ENCODE measurements around the gene CAPN1. TPM values are rescaled to one million over a fixed set of nuclear protein-coding genes. Genes with fewer than 3 reads are reported as not detected.

Gene CAPN1
- total and polyA plus RNA-seq, 9 of the 15 experiments (the other 6 are each of a cell fraction or from before 2014, with no cell fraction given), result 3.5 to 199 (median 61.6) TPM

- peak; percentile 47; the same call in 1 of the 2 replicates for TF ChIP-seq HDAC6 (IDR thresholded peaks at IDR 0.05; ENCODE audit: low read depth, low read length)
- TF ChIP-seq SUPT5H (IDR thresholded peaks at IDR 0.05), result peak; percentile 99
- TF ChIP-seq U2AF1 (optimal IDR thresholded peaks at IDR 0.05; ENCODE audit: low read depth, low read length), result no peak
- TF ChIP-seq HMGN3 (IDR thresholded peaks at IDR 0.05; ENCODE audit: borderline replicate concordance, extremely low read depth, insufficient read length, low read depth, low read length), result peak; percentile 60
- no peak for TF ChIP-seq CHD2 (IDR thresholded peaks at IDR 0.05; ENCODE audit: low read depth, low read length)
Observed at GRCh38 chr11:65170058-65170534, 11.6 kb upstream of the CAPN1 start, which contains the start of gene SPDYC (continued).

- ATAC-seq, result no peak
- H3K27me3 ChIP-seq (ENCODE audit: control insufficient read depth in 2 of 2, insufficient read depth in 2 of 2, low read length in 2 of 2), result no peaks in the 10 kb centered on the region; a peak in 1 of 5 replicates
- peak in 1 of 4 experiments; percentile 37 for DNase-seq (ENCODE audit: extremely low read depth in 1 of 4, low spot score in 3 of 4)
- in situ Hi-C loops (cut with MboI), result no loop called here
- no peaks in the 10 kb centered on the region for H3K9me1 ChIP-seq (ENCODE audit: control insufficient read depth, insufficient read depth, low read length)
- WGBS (ENCODE audit: insufficient coverage, low coverage, missing lambda C conversion rate), result 55% methylated on average over 10 of the region's 10 CpGs
- H4K20me1 ChIP-seq (replicated peaks; ENCODE audit: control insufficient read depth, insufficient read depth, low read length), result no peaks in the 10 kb centered on the region
- H3K4me2 ChIP-seq (ENCODE audit: insufficient read depth, low read length), result peak overlapping the region; percentile 17; the same call in 1 of the 2 replicates
- BruUV-seq (replicated peaks), result no TSS peak
- H2AFZ ChIP-seq (ENCODE audit: low read depth, low read length), result no peak overlapping the region
- ChIA-PET CTCF (ENCODE audit: low intra/inter-chr PET ratio) (no interaction called here), POLR2A (interaction anchor here (0.6 to 5.9 kb wide), 5 partner anchors 8 to 178 kb away, joined by 3 to 90 read pairs (median 4); partner anchors contain the start of genes CAPN1 and ZNHIT2)
- no peak for FAIRE-seq
- H3K4me3 ChIP-seq, result no peak overlapping the region
- no peaks in the 10 kb centered on the region for H3K36me3 ChIP-seq (ENCODE audit: control insufficient read depth, insufficient read depth, low read length)
- TF ChIP-seq CHAMP1 (IDR thresholded peaks at IDR 0.05), result no peak
- peak; percentile 91 for TF ChIP-seq ESRRA (IDR thresholded peaks at IDR 0.05; ENCODE audit: borderline replicate concordance, low read depth)
- peak in 2 of 3 experiments; percentile 14 to 36; a peak in 1 of 6 replicates for TF ChIP-seq CTCF (IDR thresholded peaks at IDR 0.05 in 2 of 3, conservative IDR thresholded peaks at IDR 0.05 in 1 of 3; ENCODE audit: insufficient read depth in 2 of 3, low read depth in 1 of 3, low read length in 3 of 3)
- peaks cover 6% of the 10 kb centered on the region; the same call in 1 of the 3 replicates for H3K79me2 ChIP-seq (ENCODE audit: control insufficient read depth, insufficient read depth, low read length)
- no peak overlapping the region; the same call in 2 of the 3 replicates for H3K27ac ChIP-seq (ENCODE audit: extremely low read depth, low read depth, low read length)
- H3K9me3 ChIP-seq (replicated peaks; ENCODE audit: control insufficient read depth, insufficient read depth, low read depth, low read length), result no peaks in the 10 kb centered on the region
- peaks cover 47 to 50% of the 10 kb centered on the region in 2 experiments for H3K4me1 ChIP-seq (replicated peaks in 1 of 2; ENCODE audit: control insufficient read depth in 2 of 2, insufficient read depth in 2 of 2, low read length in 2 of 2)
- intact Hi-C loops (cut with micrococcal nuclease), result no loop called here
- peak overlapping the region in 1 of 2 experiments; percentile 83; a peak in 3 of 4 replicates for H3K9ac ChIP-seq (ENCODE audit: insufficient read depth in 1 of 2, low read depth in 2 of 2, low read length in 2 of 2)
Observed at GRCh38 chr11:65172600-65172999, 9.1 kb upstream of the CAPN1 start.

Data from K562 (cell line).